Measurements from ENCODE around the gene HMGXB3.
"Not testable (repeated sequence)": the region's sequence is repeated elsewhere in the genome, so short reads cannot be mapped to it uniquely, and the experiment has no call there.

HMGXB3 gene

DNA sequence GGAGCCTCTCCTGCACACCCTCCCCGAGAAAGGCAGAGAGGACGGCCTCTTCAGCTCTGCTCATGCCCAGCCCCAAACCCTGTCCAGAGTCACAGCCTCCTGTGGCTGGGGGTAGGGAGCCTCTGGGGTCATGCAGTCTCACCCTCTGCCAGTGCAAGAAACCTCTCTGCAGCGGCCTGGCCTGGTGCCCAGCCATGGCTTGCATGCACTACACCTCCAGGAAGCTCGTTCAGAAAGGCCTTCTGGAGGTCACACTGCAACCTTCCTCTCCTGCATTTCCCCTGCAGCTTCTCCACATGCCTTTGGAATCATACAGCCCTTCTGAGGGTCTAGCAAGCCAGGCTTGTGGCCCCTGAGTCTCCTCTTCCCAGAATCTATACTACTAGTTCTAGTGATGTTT is 67.9 kb downstream of the HMGXB3 start:
- DNase-seq (ENCODE audit: low read depth), result no peak

- DNase-seq (ENCODE audit: low read depth), result no peak
Measured at GRCh38 chr5:150068961-150069645, 68.6 kb downstream of the HMGXB3 start.

GRCh38 chr5:150069672-150070627 is 69.4 kb downstream of the HMGXB3 start:
- no peak for DNase-seq (ENCODE audit: low read depth)

GRCh38 chr5:150070821-150071220 is 70.3 kb downstream of the HMGXB3 start:
- DNase-seq (ENCODE audit: low read depth), result no peak

DNA sequence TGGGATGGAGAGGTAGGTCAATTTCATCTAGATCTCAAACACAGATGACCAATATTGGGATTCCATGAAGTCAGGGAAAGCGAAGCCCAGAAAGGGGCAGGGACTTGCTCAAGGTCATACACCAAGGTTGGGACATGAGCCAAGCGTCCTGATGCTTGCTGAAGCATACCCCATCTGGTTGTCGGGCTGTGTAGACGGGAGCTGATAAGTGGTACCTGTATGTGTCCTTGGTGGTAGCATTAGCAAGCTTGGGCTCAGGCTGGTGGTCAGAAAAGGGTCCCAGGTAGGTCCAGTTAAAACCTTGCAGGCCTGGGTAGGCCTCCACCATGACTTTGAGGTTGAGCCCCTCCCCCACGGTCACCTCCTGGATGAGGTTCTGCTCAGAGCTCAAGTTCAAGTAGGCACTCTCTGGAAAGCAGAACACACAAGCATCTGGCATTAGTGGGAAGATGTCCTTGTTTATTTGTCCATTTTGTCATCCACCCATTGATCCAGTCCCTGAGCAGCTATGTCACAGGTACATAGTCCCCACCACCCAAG is 72.6 kb downstream of the HMGXB3 start:
- DNase-seq (ENCODE audit: low read depth), result no peak

GRCh38 chr5:150073677-150074076 is 73.1 kb downstream of the HMGXB3 start:
- no peak for DNase-seq (ENCODE audit: low read depth)

GRCh38 chr5:150075233-150075632 is 74.7 kb downstream of the HMGXB3 start:
- no peak for DNase-seq (ENCODE audit: low read depth)

DNA sequence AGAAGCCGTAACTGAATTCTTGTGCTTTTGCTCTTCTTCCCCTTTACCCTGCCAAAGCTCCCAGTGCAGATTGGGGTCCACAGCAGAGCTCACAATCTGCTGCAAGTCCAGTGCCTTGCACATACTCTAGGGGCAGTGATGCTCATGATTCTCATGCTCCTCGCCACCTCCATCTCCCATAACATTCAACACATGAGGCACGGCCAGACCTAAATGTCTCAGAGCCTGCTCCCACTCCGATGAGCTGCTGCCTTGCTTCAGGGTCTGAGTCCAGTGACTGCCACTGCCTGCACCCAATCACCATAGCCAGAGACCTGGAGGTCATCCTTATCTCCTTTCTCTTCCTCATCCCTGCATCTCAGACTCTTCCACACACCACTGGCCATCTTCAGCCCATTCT is 75.3 kb downstream of the HMGXB3 start:
- no peak for DNase-seq (ENCODE audit: low read depth)

- DNase-seq (ENCODE audit: low read depth), result no peak
Measured at GRCh38 chr5:150077060-150077459, 76.5 kb downstream of the HMGXB3 start.

GRCh38 chr5:150077996-150078801 is 77.7 kb downstream of the HMGXB3 start:
- DNase-seq (ENCODE audit: low read depth), result no peak

DNA sequence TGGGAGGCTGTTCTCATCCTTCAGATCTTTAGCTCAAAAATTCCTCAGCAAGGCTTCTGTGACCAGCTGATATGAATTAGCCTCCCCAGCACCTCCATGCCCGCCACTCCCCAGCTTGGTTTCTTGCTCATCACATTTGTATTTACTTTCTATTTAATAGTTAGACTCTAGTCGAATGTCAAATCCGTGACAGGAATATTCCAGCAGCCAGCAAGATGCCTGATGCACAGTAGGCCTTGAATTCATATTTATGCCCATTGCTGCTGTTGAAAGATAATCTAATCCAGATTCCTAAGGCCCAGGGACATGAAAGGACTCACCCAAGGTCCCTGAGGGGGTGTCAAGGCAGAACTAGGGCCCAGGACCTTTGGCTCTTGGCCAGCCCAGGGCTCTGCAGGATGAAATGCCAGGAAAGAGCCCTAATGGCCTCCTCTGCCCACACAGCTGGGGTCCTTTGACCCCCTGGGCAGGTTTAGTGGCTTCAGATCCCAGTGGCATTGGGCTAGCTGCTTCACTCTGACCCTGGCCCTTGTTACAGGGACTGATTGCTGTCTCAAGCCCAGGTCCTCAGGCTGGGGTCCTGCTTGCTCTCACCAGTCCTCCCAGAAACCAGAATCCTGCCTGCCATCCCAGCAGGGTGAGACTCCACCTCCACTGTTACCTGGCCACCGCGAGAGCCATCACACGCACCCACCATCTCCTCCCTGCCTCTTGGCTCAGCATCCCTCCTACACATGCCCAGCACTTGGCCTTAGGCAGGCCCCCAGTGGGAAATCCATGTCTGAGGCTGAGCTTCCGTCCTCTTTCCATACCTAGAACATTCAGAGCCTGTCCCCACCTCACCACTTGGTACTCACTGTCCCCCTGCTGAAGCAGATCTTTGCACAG is 78.5 kb downstream of the HMGXB3 start:
- no peak for DNase-seq (ENCODE audit: low read depth)

- no peak for DNase-seq (ENCODE audit: low read depth)
Measured at GRCh38 chr5:150079909-150080461, 79.4 kb downstream of the HMGXB3 start.

DNA sequence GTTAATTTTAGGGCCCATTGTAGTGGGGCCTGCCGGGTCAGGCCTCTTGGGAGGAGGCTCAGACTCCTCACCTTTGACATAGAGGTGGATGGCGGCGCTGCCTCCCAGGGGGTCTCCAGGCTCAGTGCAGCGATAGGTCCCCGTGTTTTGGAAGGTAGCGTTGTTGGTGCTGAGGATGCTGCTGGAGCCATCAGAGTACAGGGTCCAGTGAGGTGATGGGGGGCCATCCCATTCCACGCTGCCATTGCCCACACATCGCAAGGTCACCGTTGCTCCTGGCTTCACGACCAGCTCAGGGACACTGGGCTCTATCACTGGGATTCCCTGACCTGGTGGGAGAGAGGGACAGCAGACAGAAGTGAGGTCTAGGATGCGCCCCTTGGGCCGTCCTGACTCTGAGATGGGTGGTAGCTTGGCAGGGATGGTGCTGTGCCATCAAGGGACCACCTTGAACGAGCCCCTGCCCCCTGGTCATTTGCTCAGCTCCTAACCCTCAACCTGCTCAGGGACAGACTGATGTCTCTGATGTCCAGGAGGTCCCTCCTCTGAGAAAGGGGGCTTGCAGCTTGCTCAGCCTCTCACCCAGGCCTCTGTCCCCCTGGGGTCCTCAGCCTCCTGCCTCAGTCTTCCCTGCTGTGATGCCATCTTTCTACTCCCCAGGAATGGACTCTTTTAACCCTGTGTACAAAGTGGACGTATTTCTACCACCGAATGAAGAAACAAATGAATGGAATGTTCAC is 80.3 kb downstream of the HMGXB3 start:
- DNase-seq (ENCODE audit: low read depth), result no peak

DNA sequence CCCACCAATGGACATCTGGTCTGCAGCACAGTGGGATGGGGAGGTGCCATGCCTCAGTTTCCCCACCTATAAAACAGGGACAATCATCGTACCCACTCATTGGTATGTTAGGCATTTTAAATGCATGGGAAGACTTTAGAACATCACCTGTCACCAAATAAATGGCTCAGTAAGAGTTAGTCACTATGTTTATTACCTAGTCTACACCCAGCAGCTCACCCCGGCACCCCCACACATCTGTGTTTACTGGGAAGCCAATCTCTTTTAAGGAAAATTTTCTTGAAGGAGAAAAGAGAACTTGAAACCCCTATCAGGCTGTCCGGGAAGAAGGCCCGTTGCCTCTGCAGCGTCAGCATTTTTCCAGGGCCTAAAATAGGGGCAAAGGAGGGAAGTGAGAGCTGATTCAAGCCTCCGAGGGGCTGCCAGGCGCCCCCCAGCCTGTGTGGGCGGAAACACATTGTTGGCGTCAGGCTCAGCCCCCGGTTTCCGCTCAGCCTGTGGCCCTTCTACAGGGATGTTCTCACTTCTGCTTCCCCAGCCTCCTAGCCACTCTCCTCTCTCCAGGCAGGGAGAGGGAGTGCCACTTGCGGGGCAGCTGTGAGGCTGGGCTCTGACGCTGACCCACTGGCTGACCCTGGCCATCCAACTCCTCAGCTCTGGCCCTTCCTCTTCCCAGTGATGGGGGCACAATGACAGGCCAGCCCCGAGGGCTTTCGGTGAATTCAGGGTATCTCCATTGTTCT is 81.2 kb downstream of the HMGXB3 start:
- no peak for DNase-seq (ENCODE audit: low read depth)

DNA sequence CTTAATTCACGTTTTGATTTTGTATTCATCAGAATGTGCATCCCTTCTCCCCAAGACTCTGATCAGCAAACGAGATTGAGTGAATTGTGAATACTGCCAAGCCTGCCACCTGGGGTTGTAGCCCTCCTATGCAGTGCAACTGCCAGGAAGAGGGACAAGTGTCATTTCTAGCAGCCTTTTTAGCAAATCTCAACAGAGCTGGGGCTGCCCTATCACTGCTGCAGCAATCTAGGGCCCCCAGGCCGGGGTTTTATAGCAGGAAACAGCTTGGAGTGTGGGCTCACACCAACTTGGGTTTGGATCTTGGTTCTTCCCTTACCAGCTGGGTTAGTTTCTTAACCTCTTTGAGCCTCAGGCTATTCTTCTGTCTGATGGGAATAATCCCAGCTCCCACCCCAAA is 81.8 kb downstream of the HMGXB3 start:
- DNase-seq (ENCODE audit: low read depth), result no peak

- DNase-seq (ENCODE audit: low read depth), result no peak
Measured at GRCh38 chr5:150082889-150083288, 82.3 kb downstream of the HMGXB3 start.

GRCh38 chr5:150084754-150085153 is 84.2 kb downstream of the HMGXB3 start:
- not testable (repeated sequence) for DNase-seq (ENCODE audit: low read depth)

DNA sequence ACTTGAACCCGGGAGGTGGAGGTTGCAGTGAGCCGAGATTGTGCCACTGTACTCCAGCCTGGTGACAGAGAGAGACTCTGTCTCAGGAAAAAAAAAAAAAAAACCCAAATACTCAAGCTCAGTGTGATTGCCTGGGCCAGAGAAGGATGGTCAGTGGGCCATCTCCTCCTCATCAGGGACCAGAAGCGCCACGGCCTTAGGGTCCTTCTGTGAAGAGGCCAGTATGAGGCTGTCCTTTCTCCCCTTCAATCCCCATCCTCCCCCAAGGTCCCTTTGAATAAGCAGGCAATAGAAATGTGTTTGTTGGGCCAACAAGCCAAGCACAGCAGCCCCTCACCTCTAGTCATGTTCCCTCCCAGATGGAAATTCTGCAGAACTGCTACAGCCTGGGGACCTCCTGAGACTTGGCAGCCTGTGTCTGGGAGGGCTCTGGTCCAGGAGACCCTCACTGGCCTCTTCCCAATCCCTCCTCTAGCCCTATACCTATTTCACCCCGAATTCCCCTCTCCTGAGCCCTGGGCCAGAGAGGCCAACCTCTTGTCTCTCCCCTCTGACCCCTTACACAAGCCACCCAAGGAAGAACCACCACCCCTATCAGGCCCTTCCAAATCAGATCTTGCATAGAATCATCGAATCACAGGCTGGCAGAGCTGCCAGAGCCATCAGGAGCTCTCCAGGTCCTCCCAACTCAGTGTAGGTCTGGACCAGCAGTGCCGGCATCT is 84.8 kb downstream of the HMGXB3 start:
- DNase-seq (ENCODE audit: low read depth), result no peak
